Measurements from ENCODE around the gene EXD3. TPM values are rescaled to one million over a fixed set of nuclear protein-coding genes. Genes with fewer than 3 reads are reported as not detected.
A peak's percentile ranks its signal among the peaks of the same experiment; 100 is the strongest.

The EXD3 gene
- polyA plus RNA-seq, 1 of the 3 experiments (the other 2 are of a cell fraction) = 11.5 TPM

- Histone ChIP-seq H2AFZ (ENCODE audit: low read depth) (no peak overlapping the region), H3K36me3 (replicated peaks in 1 of 2; ENCODE audit: control insufficient read depth in 1 of 2, insufficient read depth in 2 of 2, low read length in 1 of 2) (peaks cover 0 to 20% of the 10 kb centered on the region in 2 experiments), H3K9me3 (no peaks in the 10 kb centered on the region), H3K4me2 (peak overlapping the region; percentile 98), H3K9me2 (no peaks in the 10 kb centered on the region), H3F3A (replicated peaks; ENCODE audit: insufficient read depth) (no peaks in the 10 kb centered on the region), H3K27ac (ENCODE audit: low read depth in 2 of 2, low read length in 1 of 2) (peak overlapping the region in 1 of 2 experiments; percentile 79; a peak in 1 of 4 replicates), H3K9ac (peak overlapping the region; percentile 81), H3K4me1 (ENCODE audit: control insufficient read depth in 1 of 2, insufficient read depth in 2 of 2, low read depth in 1 of 2, low read length in 1 of 2) (peaks cover 18 to 51% of the 10 kb centered on the region in 2 experiments), H3K4me3 (ENCODE audit: low read depth in 2 of 2, low read length in 1 of 2) (peak overlapping the region; percentile 74 to 82), H3K27me3 (ENCODE audit: insufficient read depth) (no peaks in the 10 kb centered on the region), H4K20me1 (ENCODE audit: insufficient read depth) (peaks cover 16% of the 10 kb centered on the region), H3K79me2 (ENCODE audit: insufficient read depth) (peaks cover 10% of the 10 kb centered on the region; the same call in 1 of the 2 replicates)
- WGBS (ENCODE audit: low lambda C conversion rate) = 5% methylated on average over 12 of the region's 88 CpGs
- ChIA-PET POLR2A (interaction anchor here (1.3 kb wide), 1 partner anchor 24 kb away, joined by 4 read pairs; no protein-coding TSS in a partner anchor), CTCF (interaction anchor here (1.2 to 5.7 kb wide), 3 partner anchors 14 to 172 kb away, joined by 3 to 53 read pairs (median 6); partner anchors contain the start of genes ENTPD8, EXD3 and NOXA1)
- TF ChIP-seq RXRA (IDR thresholded peaks at IDR 0.05; ENCODE audit: borderline replicate concordance, low read depth) (no peak), EP300 (IDR thresholded peaks at IDR 0.05; ENCODE audit: borderline replicate concordance in 1 of 2, low read depth in 1 of 2, low read length in 1 of 2) (0 out of 4 replicates have a peak, but pooled peaks of 1 of the 2 experiments have one; percentile 17), SMC3 (IDR thresholded peaks at IDR 0.05; ENCODE audit: low read depth, low read length) (no peak), MXI1 (IDR thresholded peaks at IDR 0.05; ENCODE audit: low read depth, low read length) (peak; percentile 4; the same call in 1 of the 2 replicates), CHD2 (IDR thresholded peaks at IDR 0.05; ENCODE audit: low read length, partially characterized antibody) (peak; percentile 47)
- peak; percentile 84 for DNase-seq
These were observed 35.5 kb upstream of the EXD3 start for GRCh38 chr9:137458194-137459151.

GRCh38 chr9:137457406-137458193 lies 34.6 kb upstream of the EXD3 start:
- peak; percentile 24 for DNase-seq
- peak overlapping the region; percentile 81; the same call in 1 of the 2 replicates for H3K9ac ChIP-seq
- 60% methylated on average over 11 of the region's 44 CpGs for WGBS (ENCODE audit: low lambda C conversion rate)
- no peak overlapping the region for H2AFZ ChIP-seq (ENCODE audit: low read depth)
- ChIA-PET CTCF (interaction anchor here (1.8 to 5.7 kb wide), 3 partner anchors 13 to 171 kb away, joined by 6 to 53 read pairs (median 12); partner anchors contain the start of genes ENTPD8, EXD3 and NOXA1), POLR2A (no interaction called here)
- H3K36me3 ChIP-seq (replicated peaks in 1 of 2; ENCODE audit: control insufficient read depth in 1 of 2, insufficient read depth in 2 of 2, low read length in 1 of 2) = peaks cover 0 to 28% of the 10 kb centered on the region in 2 experiments
- H3F3A ChIP-seq (replicated peaks; ENCODE audit: insufficient read depth) = no peaks in the 10 kb centered on the region
- peak overlapping the region; percentile 74 to 82 for H3K4me3 ChIP-seq (ENCODE audit: low read depth in 2 of 2, low read length in 1 of 2)
- H3K9me3 ChIP-seq = no peaks in the 10 kb centered on the region
- peaks cover 10% of the 10 kb centered on the region; the same call in 1 of the 2 replicates for H3K79me2 ChIP-seq (ENCODE audit: insufficient read depth)
- H3K4me2 ChIP-seq = peak overlapping the region; percentile 98
- H3K27me3 ChIP-seq (ENCODE audit: insufficient read depth) = no peaks in the 10 kb centered on the region
- TF ChIP-seq NFIC (IDR thresholded peaks at IDR 0.05; ENCODE audit: borderline replicate concordance) (no peak), IRF3 (IDR thresholded peaks at IDR 0.05; ENCODE audit: low read depth, low read length) (no peak), FOXM1 (IDR thresholded peaks at IDR 0.05; ENCODE audit: low read depth) (no peak), POLR2AphosphoS5 (IDR thresholded peaks at IDR 0.05; ENCODE audit: low read depth, low read length) (no peak), CTCF (IDR thresholded peaks at IDR 0.05) (no peak), TCF12 (IDR thresholded peaks at IDR 0.05) (no peak), RXRA (IDR thresholded peaks at IDR 0.05; ENCODE audit: borderline replicate concordance, low read depth) (no peak), USF1 (IDR thresholded peaks at IDR 0.05; ENCODE audit: borderline replicate concordance, low read depth) (no peak)
- no peaks in the 10 kb centered on the region for H3K9me2 ChIP-seq
- peaks cover 16% of the 10 kb centered on the region for H4K20me1 ChIP-seq (ENCODE audit: insufficient read depth)
- H3K27ac ChIP-seq (ENCODE audit: low read depth in 2 of 2, low read length in 1 of 2) = peak overlapping the region in 1 of 2 experiments; percentile 79; a peak in 1 of 4 replicates
- H3K4me1 ChIP-seq (ENCODE audit: control insufficient read depth in 1 of 2, insufficient read depth in 2 of 2, low read depth in 1 of 2, low read length in 1 of 2) = peaks cover 18 to 51% of the 10 kb centered on the region in 2 experiments

All from SK-N-SH (cell line).